Tibial nerve (tissue), 4 donors: ENCODE measurements around the gene SDCBP2. TPM values are rescaled to one million over a fixed set of nuclear protein-coding genes. Genes with fewer than 3 reads are reported as not detected.

Experiments
- DNase-seq, 2 donors: peaks; one replicate each; pipeline ENCODE4 v3.0.0-alpha.2; 2019; ENCODE audit warnings: low spot score in 2 of 2
- H3K27ac ChIP-seq, 4 donors: fragments of 200-600 bp; sonication (generic) in 3 of 4; one replicate each; pipeline ENCODE4 v1.5.1; 2017 to 2019; ENCODE audit warnings: mild to moderate bottlenecking in 1 of 4
- H3K27me3 ChIP-seq, 2 donors: fragments of 200-600 bp; sonication (generic) in 1 of 2; one replicate each; pipeline versions ENCODE4 v1.5.1 to v1.6.0; 2017 to 2019
- H3K36me3 ChIP-seq, 3 donors: fragments of 200-600 bp; sonication (generic); one replicate each; pipeline ENCODE4 v1.5.1; 2018 to 2019
- H3K4me1 ChIP-seq, 4 donors: fragments of 200-600 bp; sonication (generic) in 3 of 4; one replicate each; pipeline ENCODE4 v1.5.1; 2017 to 2019
- H3K4me3 ChIP-seq, 4 donors: fragments of 200-600 bp; sonication (generic) in 3 of 4; one replicate each; pipeline ENCODE4 v1.5.1; 2017 to 2019; ENCODE audit warnings: mild to moderate bottlenecking in 1 of 4, moderate library complexity in 1 of 4
- H3K9me3 ChIP-seq, 4 donors: fragments of 200-600 bp; sonication (generic) in 3 of 4; one replicate each; pipeline ENCODE4 v1.5.1; 2017 to 2019
- CTCF ChIP-seq, 5 experiments: fragments of 200-600 bp in 3 of 5; fragments of 450-650 bp in 2 of 5; sonication (generic) in 3 of 5; IDR thresholded peaks; one replicate each; pipeline ENCODE4 v1.5.1; 2016 to 2019; ENCODE audit warnings: antibody characterized with exemption in 5 of 5, mild to moderate bottlenecking in 3 of 5, moderate library complexity in 2 of 5
- EP300 ChIP-seq, 2 donors: sonication (generic); formaldehyde crosslinking; IDR thresholded peaks; one replicate each; pipeline ENCODE4 v1.6.1; 2017; ENCODE audit warnings: antibody characterized with exemption in 2 of 2, mild to moderate bottlenecking in 1 of 2
- POLR2A ChIP-seq, 2 donors: fragments of 450-650 bp; IDR thresholded peaks; one replicate each; pipeline ENCODE4 v1.6.1; 2017; ENCODE audit warnings: antibody characterized with exemption in 2 of 2, mild to moderate bottlenecking in 2 of 2, moderate library complexity in 2 of 2
- WGBS, 2 donors: methylation state at CpG; one replicate each; pipeline ENCODE4 v1.1.5; 2018; 5-methylcytosine and 5-hydroxymethylcytosine counted together
- total RNA-seq, 4 donors: library from RNA; depleted of rRNA; stranded (reverse); fragments of >200 nt; gene quantifications; one replicate each; pipeline ENCODE4 v1.1.0, GENCODE V29; 2016

The SDCBP2 gene
- total RNA-seq, 4 donors from 2014 or later: 1.9 to 4.2 (median 2.9) TPM

GRCh38 chr20:1278993-1279392 is 49.9 kb downstream of the SDCBP2 start:
- Histone ChIP-seq H3K36me3 (no peaks in the 10 kb centered on the region), H3K27ac (no peak overlapping the region), H3K4me3 (no peak overlapping the region), H3K4me1 (no peaks in the 10 kb centered on the region), H3K9me3 (no peaks in the 10 kb centered on the region), H3K27me3 (no peaks in the 10 kb centered on the region)
- DNase-seq: no peak
- no peak for TF ChIP-seq EP300 (IDR thresholded peaks at IDR 0.05)
- no peak for TF ChIP-seq POLR2A (IDR thresholded peaks at IDR 0.05)
- TF ChIP-seq CTCF (IDR thresholded peaks at IDR 0.05): no peak
- WGBS, 2 donors: 82 to 88% methylated on average over 4 of the region's 4 CpGs

GRCh38 chr20:1277529-1278322 is 51.2 kb downstream of the SDCBP2 start:
- H3K36me3 ChIP-seq: no peaks in the 10 kb centered on the region
- no peak overlapping the region for H3K4me3 ChIP-seq
- WGBS, 2 donors: 85 to 86% methylated on average over 8 of the region's 8 CpGs
- no peaks in the 10 kb centered on the region for H3K4me1 ChIP-seq
- DNase-seq: no peak
- no peak for TF ChIP-seq POLR2A (IDR thresholded peaks at IDR 0.05)
- no peak for TF ChIP-seq EP300 (IDR thresholded peaks at IDR 0.05)
- TF ChIP-seq CTCF (IDR thresholded peaks at IDR 0.05): no peak
- no peak overlapping the region for H3K27ac ChIP-seq
- no peaks in the 10 kb centered on the region for H3K9me3 ChIP-seq
- no peaks in the 10 kb centered on the region for H3K27me3 ChIP-seq

- no peaks in the 10 kb centered on the region for H3K9me3 ChIP-seq
- H3K27ac ChIP-seq: no peak overlapping the region
- no peaks in the 10 kb centered on the region for H3K27me3 ChIP-seq
- H3K4me3 ChIP-seq: no peak overlapping the region
- DNase-seq: no peak
- no peak for TF ChIP-seq POLR2A (IDR thresholded peaks at IDR 0.05)
- TF ChIP-seq CTCF (IDR thresholded peaks at IDR 0.05): no peak
- TF ChIP-seq EP300 (IDR thresholded peaks at IDR 0.05): no peak
- no peaks in the 10 kb centered on the region for H3K4me1 ChIP-seq
- no peaks in the 10 kb centered on the region for H3K36me3 ChIP-seq
- WGBS, 2 donors: 40 to 45% methylated on average over 2 of the region's 2 CpGs
Observed at GRCh38 chr20:1275919-1276318, 53.0 kb downstream of the SDCBP2 start.

- WGBS, 2 donors: 73 to 82% methylated on average over 14 of the region's 14 CpGs
- Histone ChIP-seq H3K4me3 (no peak overlapping the region), H3K27me3 (no peaks in the 10 kb centered on the region), H3K4me1 (no peaks in the 10 kb centered on the region), H3K9me3 (no peaks in the 10 kb centered on the region), H3K36me3 (no peaks in the 10 kb centered on the region), H3K27ac (no peak overlapping the region)
- TF ChIP-seq POLR2A (IDR thresholded peaks at IDR 0.05) (no peak), EP300 (IDR thresholded peaks at IDR 0.05) (no peak)
- no peak for DNase-seq
Observed at GRCh38 chr20:1274485-1275311, 54.2 kb downstream of the SDCBP2 start.

GRCh38 chr20:1273366-1273765 is 55.6 kb downstream of the SDCBP2 start:
- no peak for DNase-seq
- WGBS, 2 donors: 82 to 97% methylated on average over 2 of the region's 2 CpGs
- Histone ChIP-seq H3K9me3 (no peaks in the 10 kb centered on the region), H3K4me1 (no peaks in the 10 kb centered on the region), H3K36me3 (no peaks in the 10 kb centered on the region), H3K4me3 (no peak overlapping the region), H3K27me3 (no peaks in the 10 kb centered on the region), H3K27ac (no peak overlapping the region)
- TF ChIP-seq CTCF (IDR thresholded peaks at IDR 0.05) (no peak), EP300 (IDR thresholded peaks at IDR 0.05) (no peak), POLR2A (IDR thresholded peaks at IDR 0.05) (no peak)
